ENCODE results near the gene HDAC7.

HDAC7 gene

GRCh38 chr12:47758584-47758833 lies 61.2 kb downstream of the HDAC7 start:
- peak overlapping the region; percentile 88 for H3K4me3 ChIP-seq (ENCODE audit: low read length, poor library complexity, severe bottlenecking)
- no peaks in the 10 kb centered on the region for H4K20me1 ChIP-seq (ENCODE audit: insufficient read depth, low read length, poor library complexity, severe bottlenecking)
- H3K4me1 ChIP-seq (ENCODE audit: insufficient read depth, low read length, poor library complexity, severe bottlenecking): peaks cover 83% of the 10 kb centered on the region
- no peaks in the 10 kb centered on the region for H3K36me3 ChIP-seq (ENCODE audit: insufficient read depth, low read length)
- H2AFZ ChIP-seq (ENCODE audit: low read length): peak overlapping the region; percentile 85
- H3K4me2 ChIP-seq (ENCODE audit: low read depth, low read length, poor library complexity, severe bottlenecking): peak overlapping the region; percentile 74
- no peaks in the 10 kb centered on the region for H3K9me3 ChIP-seq (ENCODE audit: insufficient read depth, low read depth, low read length)
- H3K9ac ChIP-seq (ENCODE audit: low read depth, low read length, poor library complexity, severe bottlenecking): peak overlapping the region; percentile 83
- peaks cover 45% of the 10 kb centered on the region for H3K79me2 ChIP-seq (ENCODE audit: insufficient read depth, low read length)
- TF ChIP-seq, protein P1, sequence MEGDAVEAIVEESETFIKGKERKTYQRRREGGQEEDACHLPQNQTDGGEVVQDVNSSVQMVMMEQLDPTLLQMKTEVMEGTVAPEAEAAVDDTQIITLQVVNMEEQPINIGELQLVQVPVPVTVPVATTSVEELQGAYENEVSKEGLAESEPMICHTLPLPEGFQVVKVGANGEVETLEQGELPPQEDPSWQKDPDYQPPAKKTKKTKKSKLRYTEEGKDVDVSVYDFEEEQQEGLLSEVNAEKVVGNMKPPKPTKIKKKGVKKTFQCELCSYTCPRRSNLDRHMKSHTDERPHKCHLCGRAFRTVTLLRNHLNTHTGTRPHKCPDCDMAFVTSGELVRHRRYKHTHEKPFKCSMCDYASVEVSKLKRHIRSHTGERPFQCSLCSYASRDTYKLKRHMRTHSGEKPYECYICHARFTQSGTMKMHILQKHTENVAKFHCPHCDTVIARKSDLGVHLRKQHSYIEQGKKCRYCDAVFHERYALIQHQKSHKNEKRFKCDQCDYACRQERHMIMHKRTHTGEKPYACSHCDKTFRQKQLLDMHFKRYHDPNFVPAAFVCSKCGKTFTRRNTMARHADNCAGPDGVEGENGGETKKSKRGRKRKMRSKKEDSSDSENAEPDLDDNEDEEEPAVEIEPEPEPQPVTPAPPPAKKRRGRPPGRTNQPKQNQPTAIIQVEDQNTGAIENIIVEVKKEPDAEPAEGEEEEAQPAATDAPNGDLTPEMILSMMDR (conservative IDR thresholded peaks at IDR 0.05; ENCODE audit: low read length): no peak
- no peak for TF ChIP-seq EZH2phosphoT487 (IDR thresholded peaks at IDR 0.05; ENCODE audit: borderline replicate concordance)
- H3K27me3 ChIP-seq (ENCODE audit: insufficient read depth, low read length, poor library complexity, severe bottlenecking): no peaks in the 10 kb centered on the region
- H3K9me2 ChIP-seq (replicated peaks; ENCODE audit: low read depth, low read length): no peaks in the 10 kb centered on the region
- H3F3A ChIP-seq (ENCODE audit: low read depth): no peaks in the 10 kb centered on the region

DNA sequence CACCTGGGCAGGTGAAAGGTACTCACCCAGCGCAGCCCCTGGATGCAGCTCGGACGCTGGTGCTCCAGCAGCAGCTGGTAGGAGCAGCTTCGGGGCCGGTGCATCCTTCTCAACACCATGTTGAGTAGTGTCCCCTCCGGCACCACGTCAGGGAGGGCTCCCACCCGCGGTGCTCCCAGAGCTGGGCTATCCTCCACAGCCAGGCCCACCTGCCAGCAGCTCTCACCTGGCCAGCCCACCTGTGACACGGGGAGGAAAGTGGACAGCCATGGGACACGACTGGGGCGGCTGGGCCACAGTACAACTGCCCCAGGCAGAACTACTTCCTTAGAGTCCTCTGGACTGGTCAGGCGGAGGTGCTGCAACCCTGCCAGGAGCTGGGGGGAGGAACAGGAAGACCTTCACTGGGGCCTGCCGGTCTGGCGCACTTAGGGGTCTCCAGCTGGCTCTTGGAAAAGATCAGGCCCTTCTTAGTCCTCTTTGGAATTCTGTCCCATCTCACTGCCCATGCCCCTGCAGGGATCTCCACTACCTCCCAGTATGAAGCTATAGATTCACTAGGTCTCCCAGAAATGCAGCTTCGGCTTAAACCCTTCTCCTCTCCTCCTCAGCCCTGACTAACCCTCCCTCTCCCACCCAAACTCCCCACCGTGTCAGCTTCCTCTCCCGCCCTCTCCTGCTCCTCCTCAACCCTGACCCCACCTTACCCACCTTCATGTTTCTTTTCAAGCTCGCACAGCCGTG lies 61.7 kb downstream of the HDAC7 start:
- Histone ChIP-seq H3K4me1 (ENCODE audit: insufficient read depth, low read length, poor library complexity, severe bottlenecking) (peaks cover 83% of the 10 kb centered on the region), H3K36me3 (ENCODE audit: insufficient read depth, low read length) (no peaks in the 10 kb centered on the region), H3K27me3 (ENCODE audit: insufficient read depth, low read length, poor library complexity, severe bottlenecking) (no peaks in the 10 kb centered on the region), H3K4me2 (ENCODE audit: low read depth, low read length, poor library complexity, severe bottlenecking) (peak overlapping the region; percentile 74), H3K9ac (ENCODE audit: low read depth, low read length, poor library complexity, severe bottlenecking) (peak overlapping the region; percentile 83), H3K9me3 (ENCODE audit: insufficient read depth, low read depth, low read length) (no peaks in the 10 kb centered on the region), H3K4me3 (ENCODE audit: low read length, poor library complexity, severe bottlenecking) (peak overlapping the region; percentile 88), H3K79me2 (ENCODE audit: insufficient read depth, low read length) (peaks cover 45% of the 10 kb centered on the region), H2AFZ (ENCODE audit: low read length) (peak overlapping the region; percentile 85), H4K20me1 (ENCODE audit: insufficient read depth, low read length, poor library complexity, severe bottlenecking) (no peaks in the 10 kb centered on the region), H3K9me2 (replicated peaks; ENCODE audit: low read depth, low read length) (no peaks in the 10 kb centered on the region), H3F3A (ENCODE audit: low read depth) (no peaks in the 10 kb centered on the region)
- no peak for TF ChIP-seq EZH2phosphoT487 (IDR thresholded peaks at IDR 0.05; ENCODE audit: borderline replicate concordance)
- TF ChIP-seq, protein P1 (conservative IDR thresholded peaks at IDR 0.05; ENCODE audit: low read length): no peak

- H3K4me2 ChIP-seq (ENCODE audit: low read depth, low read length, poor library complexity, severe bottlenecking): peak overlapping the region; percentile 74
- no peaks in the 10 kb centered on the region for H3K9me2 ChIP-seq (replicated peaks; ENCODE audit: low read depth, low read length)
- H4K20me1 ChIP-seq (ENCODE audit: insufficient read depth, low read length, poor library complexity, severe bottlenecking): no peaks in the 10 kb centered on the region
- H3K27me3 ChIP-seq (ENCODE audit: insufficient read depth, low read length, poor library complexity, severe bottlenecking): no peaks in the 10 kb centered on the region
- H3K4me3 ChIP-seq (ENCODE audit: low read length, poor library complexity, severe bottlenecking): peak overlapping the region; percentile 88
- no peaks in the 10 kb centered on the region for H3K9me3 ChIP-seq (ENCODE audit: insufficient read depth, low read depth, low read length)
- H2AFZ ChIP-seq (ENCODE audit: low read length): no peak overlapping the region
- H3K9ac ChIP-seq (ENCODE audit: low read depth, low read length, poor library complexity, severe bottlenecking): peak overlapping the region; percentile 83
- peaks cover 45% of the 10 kb centered on the region for H3K79me2 ChIP-seq (ENCODE audit: insufficient read depth, low read length)
- no peaks in the 10 kb centered on the region for H3F3A ChIP-seq (ENCODE audit: low read depth)
- H3K4me1 ChIP-seq (ENCODE audit: insufficient read depth, low read length, poor library complexity, severe bottlenecking): peaks cover 85% of the 10 kb centered on the region
- TF ChIP-seq, protein P1 (conservative IDR thresholded peaks at IDR 0.05; ENCODE audit: low read length): no peak
- no peak for TF ChIP-seq EZH2phosphoT487 (IDR thresholded peaks at IDR 0.05; ENCODE audit: borderline replicate concordance)
- no peaks in the 10 kb centered on the region for H3K36me3 ChIP-seq (ENCODE audit: insufficient read depth, low read length)
Observed at GRCh38 chr12:47757364-47757839, 62.3 kb downstream of the HDAC7 start.
